ENCODE measurements around the gene DHRS3.
"Not testable (repeated sequence)": the region's sequence is repeated elsewhere in the genome, so short reads cannot be mapped to it uniquely, and the experiment has no call there.

Gene DHRS3

GRCh38 chr1:12537294-12537693, 80.7 kb downstream of the DHRS3 start:
- no peak for DNase-seq

- no peak for DNase-seq
Observed at GRCh38 chr1:12536023-12536639, 81.9 kb downstream of the DHRS3 start.

- no peak for DNase-seq
Observed at GRCh38 chr1:12532405-12533315, 85.3 kb downstream of the DHRS3 start.

- no peak for DNase-seq
Observed at GRCh38 chr1:12531179-12531499, 86.9 kb downstream of the DHRS3 start.

- DNase-seq = no peak
Observed at GRCh38 chr1:12530462-12531178, 87.4 kb downstream of the DHRS3 start.

- DNase-seq = no peak
Observed at GRCh38 chr1:12529640-12530174, 88.3 kb downstream of the DHRS3 start.

GRCh38 chr1:12528021-12528852, 89.8 kb downstream of the DHRS3 start:
- DNase-seq = peak; percentile 67 to 73

GRCh38 chr1:12527564-12527963, 90.4 kb downstream of the DHRS3 start:
- DNase-seq = no peak

GRCh38 chr1:12525311-12526181, 92.5 kb downstream of the DHRS3 start:
- peak; percentile 74 to 84 for DNase-seq

- no peak for DNase-seq
Observed at GRCh38 chr1:12524266-12524665, 93.7 kb downstream of the DHRS3 start.

GRCh38 chr1:12522780-12523179, 95.2 kb downstream of the DHRS3 start:
- DNase-seq = not testable (repeated sequence)

- no peak for DNase-seq
Observed at GRCh38 chr1:12521096-12521495, 96.9 kb downstream of the DHRS3 start.

GRCh38 chr1:12519693-12520364, 98.2 kb downstream of the DHRS3 start:
- no peak for DNase-seq

GRCh38 chr1:12518931-12519692, 98.9 kb downstream of the DHRS3 start:
- no peak for DNase-seq

Data from inflammatory macrophage (primary cell).